HG03039 (cell line): ENCODE measurements around the gene SHB.

Source experiments
- ATAC-seq: cut with Tn5 transposase; IDR thresholded peaks from one replicate; pipeline ENCODE4 v1.9.1; 2021; ENCODE audit warnings: mild to moderate bottlenecking, moderate library complexity; ENCODE audit not compliant: unreplicated experiment

SHB gene

DNA sequence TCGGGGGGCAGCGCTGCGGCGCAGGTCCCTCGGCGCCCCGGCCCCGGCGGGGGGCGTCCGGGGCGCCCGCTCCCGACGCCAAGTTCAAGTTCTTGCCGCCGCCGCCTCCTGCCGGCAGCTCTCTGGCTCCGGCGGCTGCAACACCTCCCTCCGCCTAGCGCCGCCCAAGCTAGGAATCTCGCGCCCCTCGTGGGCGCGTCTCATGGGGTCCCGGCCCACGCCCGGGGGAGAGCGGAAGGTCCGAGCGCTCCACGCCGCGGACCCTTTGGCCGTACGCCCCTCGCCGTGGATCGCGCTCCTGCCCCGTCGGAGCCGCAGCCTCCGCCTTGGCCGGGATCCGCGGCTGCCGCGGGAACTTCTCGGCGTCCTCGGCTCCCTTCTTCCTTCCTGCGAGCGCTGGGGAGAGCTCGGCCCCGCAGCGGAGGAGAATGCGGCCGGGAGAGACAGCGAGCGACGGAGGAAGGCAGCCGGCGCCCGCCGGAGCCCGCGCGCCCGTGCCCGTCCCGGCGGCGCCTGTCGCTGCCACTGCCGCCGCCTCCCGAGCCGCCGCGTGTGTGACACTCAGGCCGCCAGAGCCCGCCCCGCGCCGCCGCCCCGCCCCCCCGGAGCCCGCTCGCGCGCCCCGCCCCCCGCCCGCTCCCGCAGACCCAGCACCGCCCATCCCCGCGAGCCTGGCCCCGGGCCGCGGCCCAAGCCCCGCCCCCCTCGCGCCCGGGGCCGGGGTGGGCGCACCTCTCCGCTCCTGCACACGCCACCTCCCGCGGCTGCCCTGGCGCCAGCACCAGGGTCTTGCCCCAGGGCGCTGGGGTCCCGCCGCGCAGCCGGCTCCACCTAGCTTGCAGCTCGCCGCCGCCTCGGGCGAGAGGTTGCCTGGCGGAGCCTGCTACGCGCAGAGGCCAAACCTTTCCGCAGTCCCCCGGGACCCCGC is at the start of gene SHB:
Gene SHB (minus strand): TSS at position 527 of the 928 bp plus-strand sequence. CDS start 582 bp downstream, outside the sequence.
- ATAC-seq: peak; percentile 40

DNA sequence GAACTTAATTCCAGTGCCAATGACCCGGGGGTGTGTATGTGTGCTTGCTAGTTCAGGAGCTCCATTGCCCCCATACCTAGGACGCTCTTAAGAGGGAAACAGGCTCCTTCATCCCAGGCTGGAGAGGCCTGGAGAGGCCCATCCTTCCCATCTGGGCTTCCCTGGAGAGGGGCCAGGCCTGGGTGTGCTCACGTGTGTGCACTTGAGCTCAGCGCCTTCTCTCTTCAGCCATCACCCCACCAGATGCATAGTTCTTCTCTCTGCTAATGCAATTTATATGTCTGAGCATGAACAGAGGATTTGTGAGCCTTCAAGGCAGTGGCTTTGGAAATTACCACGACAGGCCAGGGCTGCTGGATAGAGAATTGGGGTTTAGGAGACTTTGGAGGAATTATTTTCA is 48.6 kb upstream of the SHB start:
- no peak for ATAC-seq

DNA sequence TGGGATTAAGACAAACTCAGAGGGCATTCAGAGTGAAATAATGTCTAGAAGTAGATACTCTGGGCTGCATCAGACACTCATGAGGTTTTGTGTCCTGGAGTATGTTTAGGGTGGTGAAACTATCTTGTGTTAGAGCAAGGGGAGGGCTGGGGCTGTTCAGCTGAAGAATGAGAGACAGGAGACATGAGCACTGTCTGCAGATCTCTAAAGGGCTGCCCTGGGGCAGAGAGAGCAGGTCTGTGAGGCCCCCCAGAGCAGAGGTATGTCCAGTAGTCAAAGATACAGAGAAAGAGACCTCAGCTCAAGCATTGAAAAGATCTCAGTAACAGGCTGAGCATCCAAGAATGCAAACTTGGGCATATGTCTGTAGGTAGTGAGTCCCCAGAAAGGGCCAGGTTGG is 45.9 kb upstream of the SHB start:
- no peak for ATAC-seq

DNA sequence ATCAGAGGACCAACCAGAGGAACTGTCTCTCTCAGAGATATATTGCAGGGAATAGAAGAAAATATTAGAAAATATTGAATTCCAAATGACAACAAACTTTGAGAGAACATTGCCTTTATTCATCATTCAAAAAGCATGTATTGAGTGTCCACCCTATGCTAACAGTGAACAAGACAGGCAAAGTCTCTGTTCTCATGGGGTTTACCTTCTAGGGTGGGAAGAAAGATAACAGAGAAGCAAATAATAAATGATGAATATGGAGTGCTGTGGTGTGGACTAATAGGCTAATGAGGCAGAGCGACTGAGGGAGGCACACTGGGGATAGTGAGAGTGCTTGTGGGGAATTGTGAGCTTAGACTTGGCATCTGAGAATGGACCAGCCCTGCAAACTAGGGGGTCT is 43.4 kb upstream of the SHB start:
- no peak for ATAC-seq

- no peak for ATAC-seq
These were observed 43.0 kb upstream of the SHB start for GRCh38 chr9:38112049-38112448.

DNA sequence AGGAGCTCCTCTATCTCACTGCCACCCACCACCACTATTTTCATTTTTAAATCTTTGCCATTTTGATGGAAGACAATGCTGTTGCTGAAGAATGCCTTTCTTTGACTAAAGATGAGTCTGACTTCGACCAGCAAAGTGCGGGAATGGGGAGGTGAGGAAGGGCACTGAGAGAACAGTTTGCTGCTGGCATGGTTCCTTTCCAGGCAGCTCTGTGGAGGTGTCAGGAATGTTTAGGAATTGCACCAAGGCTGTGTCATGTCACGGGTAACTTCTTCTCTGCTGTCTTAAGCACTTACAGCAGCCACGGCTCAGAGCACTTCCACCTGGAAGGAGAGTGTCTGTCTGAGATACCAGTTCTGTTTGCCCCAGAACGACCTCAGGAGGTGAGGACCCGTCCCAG is 41.4 kb upstream of the SHB start:
- no peak for ATAC-seq

DNA sequence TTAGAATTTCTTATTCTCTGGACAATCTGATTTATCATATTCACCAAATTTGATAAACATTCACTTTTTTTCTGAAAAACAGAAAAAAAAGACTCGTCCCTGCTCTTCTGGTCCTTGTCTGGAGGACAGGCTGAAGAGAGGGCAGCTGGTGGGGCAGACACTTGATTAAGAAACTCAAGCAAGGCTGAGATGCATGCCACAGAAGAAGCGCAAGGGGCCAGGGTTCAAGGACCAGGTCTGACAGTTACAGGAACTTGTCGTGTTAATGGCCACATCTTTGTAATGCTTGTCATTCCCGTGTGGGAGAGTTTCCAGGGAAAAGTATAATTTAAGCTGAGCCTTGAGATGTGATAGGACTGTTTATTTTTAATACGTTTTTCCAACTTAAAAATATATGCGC is 40.6 kb upstream of the SHB start:
- ATAC-seq: no peak

DNA sequence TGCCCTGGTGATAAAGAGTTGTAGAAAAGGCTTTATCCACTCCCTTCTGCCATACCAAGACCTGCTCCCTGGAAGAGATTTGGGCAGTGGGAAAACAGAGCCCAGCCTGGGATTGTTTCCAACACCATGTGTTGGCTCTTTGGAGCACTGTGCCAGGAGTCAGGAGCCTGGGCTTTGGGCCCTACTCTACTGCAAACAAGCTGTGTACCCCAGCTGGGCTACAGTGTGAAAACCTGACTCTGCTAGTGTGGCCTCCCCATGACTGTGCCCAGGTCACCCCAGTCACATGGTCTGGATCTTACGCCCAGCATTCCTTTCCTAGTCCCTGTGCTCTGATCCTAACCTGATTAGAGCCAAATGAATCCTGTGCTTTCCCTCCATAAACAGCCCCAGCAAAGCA is 39.3 kb upstream of the SHB start:
- ATAC-seq: no peak

DNA sequence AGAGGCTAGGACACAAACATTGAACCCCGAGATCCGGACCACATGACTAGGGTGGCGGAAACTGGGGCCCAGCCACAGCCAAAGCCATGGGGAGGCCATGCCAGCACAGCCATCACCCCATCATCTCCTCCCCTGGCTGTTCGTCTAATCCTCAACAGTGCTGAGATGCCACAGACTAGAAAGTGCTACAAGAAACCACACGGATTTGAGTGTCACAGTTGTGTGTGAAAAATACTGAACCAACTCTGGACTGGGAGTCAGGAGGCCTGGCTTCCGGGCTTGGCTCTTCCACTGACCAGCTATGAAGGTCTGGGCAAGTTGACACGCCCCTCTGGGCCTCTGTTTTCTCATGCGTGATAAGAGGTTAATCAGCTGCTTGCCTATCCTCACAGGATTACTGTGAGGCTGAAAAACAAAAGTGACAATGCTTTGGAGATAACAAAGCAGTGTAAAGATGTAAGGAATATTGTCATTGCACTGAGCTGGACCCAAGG is 38.8 kb upstream of the SHB start:
- no peak for ATAC-seq

DNA sequence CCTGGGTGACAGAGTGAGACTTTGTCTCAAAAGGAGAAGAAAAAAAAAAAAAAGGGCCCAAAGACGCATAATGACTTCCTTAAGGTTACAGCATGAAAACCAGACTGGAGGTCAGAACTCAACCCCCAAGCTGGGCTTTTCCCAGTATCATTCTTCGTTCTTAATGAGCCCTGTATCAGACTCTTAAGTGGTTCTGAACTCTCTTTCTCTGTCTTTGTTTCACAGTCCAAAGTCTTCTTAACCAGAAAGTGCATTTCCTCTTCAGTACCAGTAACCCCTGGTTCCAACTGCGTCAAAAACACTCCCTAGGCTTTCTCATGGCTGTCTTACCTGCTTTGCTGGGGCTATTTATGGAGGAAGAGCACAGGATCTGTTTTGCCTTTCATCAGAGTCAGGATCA is 38.4 kb upstream of the SHB start:
- no peak for ATAC-seq

DNA sequence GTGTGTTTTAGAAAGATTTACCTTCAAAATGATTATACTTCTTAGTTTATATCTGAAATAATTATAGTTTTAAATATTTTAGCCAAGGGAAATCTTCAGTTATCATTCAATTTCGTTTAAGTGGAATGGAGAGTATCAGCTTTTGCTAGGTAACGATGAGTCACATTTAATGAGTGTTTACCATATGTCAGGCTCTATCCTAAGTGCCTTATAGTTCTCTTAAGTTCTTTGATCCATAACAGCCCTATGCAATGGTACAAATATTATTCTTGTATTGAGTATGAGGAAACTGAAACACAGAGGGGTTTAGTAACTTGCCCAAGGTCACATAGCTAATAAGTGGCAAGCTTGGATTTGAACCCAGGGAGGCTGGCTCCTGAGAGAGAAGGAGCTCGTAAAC is 37.5 kb upstream of the SHB start:
- ATAC-seq: no peak

DNA sequence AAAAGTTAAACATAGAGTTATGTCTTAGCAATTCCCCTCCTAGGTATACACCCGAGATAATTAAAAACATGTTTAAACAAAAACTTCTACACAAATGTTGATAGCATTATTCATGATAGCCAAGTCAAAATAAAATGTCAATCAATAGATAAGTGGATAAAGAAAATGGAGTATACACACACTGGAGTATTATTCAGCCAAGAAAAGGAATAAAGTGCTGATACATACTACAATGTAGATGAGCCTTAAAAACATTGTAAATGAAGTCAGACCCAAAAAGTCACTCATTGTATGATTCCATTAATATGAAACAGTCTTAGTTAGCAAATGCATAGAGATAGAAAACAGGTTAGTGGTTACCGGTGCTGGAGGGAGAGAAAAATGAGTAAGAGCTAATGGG is 34.3 kb upstream of the SHB start:
- ATAC-seq: no peak

- no peak for ATAC-seq
These were observed 32.4 kb upstream of the SHB start for GRCh38 chr9:38101423-38101822.

DNA sequence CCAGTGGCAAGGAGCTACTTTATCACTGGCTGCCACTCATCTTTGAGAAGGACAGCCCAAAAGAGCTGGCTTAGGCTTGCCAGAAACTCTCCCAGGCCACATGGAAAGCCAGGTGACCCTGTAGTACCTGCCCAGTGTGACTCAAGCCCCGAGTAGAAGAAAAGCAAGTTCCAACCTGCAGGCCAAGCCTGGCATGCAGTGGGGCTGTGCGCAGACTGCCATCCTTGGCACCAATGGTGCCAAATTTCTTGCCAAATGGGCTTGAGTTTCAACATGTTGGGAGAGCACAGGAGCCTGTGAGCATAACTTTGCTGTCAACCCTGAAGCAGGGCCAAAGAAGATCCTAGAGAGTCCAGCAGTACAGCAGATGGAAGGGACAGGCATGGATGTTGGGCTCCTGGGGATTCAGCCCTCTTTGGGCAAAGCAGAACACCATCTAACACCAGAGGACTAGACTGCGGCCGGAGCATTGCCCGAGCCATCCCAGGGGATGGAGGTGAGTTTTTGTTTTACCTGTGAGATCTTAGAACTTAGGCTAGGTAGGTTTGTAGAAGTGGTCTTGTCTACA is 27.3 kb upstream of the SHB start:
- no peak for ATAC-seq

DNA sequence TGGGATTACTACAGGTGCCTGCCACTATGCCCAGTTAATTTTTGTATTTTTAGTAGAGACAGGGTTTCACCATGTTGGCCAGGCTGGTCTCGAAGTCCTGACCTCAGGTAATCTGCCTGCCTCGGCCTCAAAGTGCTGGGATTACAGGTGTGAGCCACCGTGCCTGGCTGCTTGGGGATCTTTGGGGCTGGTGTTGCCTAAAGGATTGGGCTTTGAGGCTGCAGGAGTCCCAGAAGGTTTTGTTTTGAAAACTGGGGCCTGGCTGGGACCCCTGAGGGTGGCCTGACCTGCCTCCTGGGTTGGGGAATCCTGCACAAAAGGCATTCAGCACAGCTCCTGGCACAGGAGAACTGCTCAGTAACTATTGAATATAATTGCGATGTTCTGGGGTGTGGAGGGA is 25.1 kb upstream of the SHB start:
- no peak for ATAC-seq

- no peak for ATAC-seq
These were observed 23.6 kb upstream of the SHB start for GRCh38 chr9:38092656-38093055.

GRCh38 chr9:38092200-38092524 is 23.1 kb upstream of the SHB start:
- ATAC-seq: no peak

DNA sequence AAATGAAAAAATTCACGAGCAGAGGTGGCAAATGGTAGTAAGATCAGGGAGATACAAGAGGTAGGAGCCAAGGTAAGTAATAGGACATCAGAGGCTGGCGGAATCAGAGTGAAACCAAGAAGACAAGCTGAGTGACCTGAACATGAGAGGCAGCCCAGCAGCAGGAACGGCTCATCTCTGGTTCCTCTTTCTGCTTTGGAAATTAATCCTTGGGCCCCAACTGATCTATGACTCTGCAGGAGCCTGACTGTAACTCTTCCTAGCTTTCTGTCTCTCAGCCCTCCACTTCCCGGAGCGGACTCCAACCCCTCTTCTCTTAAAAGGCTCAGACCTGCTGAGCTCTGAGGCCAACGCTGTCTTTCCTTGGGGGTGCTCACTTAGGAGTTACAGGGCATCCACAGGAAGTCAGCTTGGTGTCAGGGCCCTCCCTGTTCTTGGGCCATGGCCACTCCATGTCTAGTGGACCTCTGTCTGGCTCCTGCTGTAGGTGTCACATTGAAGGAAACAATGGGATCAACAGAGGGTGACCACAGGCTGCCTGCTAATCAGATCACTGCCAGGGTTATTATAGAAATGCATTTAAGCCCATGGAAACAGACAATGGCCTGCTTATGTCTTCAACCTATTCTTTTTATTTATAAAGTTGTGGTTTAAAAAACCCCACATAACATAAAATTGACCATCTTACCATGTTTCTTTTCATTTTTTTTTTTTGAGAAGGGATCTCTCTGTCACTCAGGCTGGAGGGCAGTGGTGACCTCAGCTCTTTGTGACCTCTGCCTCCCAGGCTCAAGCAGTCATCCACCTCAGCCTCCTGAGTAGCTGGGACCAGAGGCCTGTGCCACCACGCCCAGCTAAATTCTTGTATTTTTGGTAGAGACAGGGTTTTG is 22.5 kb upstream of the SHB start:
- peak; percentile 61 for ATAC-seq

DNA sequence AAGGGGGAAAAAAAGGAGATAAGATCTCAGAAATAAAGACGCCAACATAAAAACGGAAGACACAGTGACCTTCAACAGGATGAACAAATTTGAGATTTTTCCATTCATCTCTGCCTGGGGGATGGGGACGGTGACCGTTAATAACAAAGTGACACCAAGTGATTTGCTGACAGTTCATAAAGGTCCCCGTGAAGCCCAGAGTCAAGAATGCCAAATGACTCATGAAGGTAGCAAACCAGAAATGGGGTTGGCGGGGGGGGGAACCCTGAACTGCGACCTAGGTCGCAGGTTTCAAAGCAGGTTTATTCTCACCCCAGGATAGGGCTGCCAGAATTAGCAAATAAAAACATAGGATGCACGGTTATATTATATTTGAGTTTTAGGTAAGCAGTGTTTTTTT is 21.1 kb upstream of the SHB start:
- ATAC-seq: no peak

GRCh38 chr9:38089387-38090165 is 20.5 kb upstream of the SHB start:
- ATAC-seq: no peak
